Neural cell (in vitro differentiated cells): ENCODE results near the gene JPH4. TPM values are rescaled to one million over a fixed set of nuclear protein-coding genes. Genes with fewer than 3 reads are reported as not detected.

Source experiments
- H2AFZ ChIP-seq: fragments of 200-600, 300-800 bp; sonication (generic), shearing (Covaris generic); 2 replicates; pipeline ENCODE4 v1.6.0; 2014; ENCODE audit warnings: low read depth, mild to moderate bottlenecking, antibody characterized with exemption, low read length, moderate library complexity
- H3F3A ChIP-seq: fragments of 200-600 bp; shearing (Covaris generic); 2 replicates; pipeline ENCODE4 v1.6.1; 2016; ENCODE audit warnings: mild to moderate bottlenecking, moderate library complexity, mixed read lengths, antibody characterized with exemption, low read length; ENCODE audit not compliant: insufficient read depth, poor library complexity, severe bottlenecking
- H3K27ac ChIP-seq: fragments of 200-600, 300-800 bp; sonication (generic), shearing (Covaris generic); 2 replicates; pipeline ENCODE4 v1.5.1; 2014; ENCODE audit warnings: mild to moderate bottlenecking, low read length, moderate library complexity
- H3K27me3 ChIP-seq: fragments of 300-800, 200-600 bp; sonication (generic), shearing (Covaris generic); 2 replicates; pipeline ENCODE4 v1.6.0; 2014; ENCODE audit warnings: mild to moderate bottlenecking, low read depth, low read length, moderate library complexity; ENCODE audit not compliant: insufficient read depth
- H3K36me3 ChIP-seq: fragments of 300-800, 200-600 bp; sonication (generic), shearing (Covaris generic); 2 replicates; pipeline ENCODE4 v1.5.1; 2014; ENCODE audit warnings: mild to moderate bottlenecking, antibody characterized with exemption, low read length, moderate library complexity; ENCODE audit not compliant: insufficient read depth
- H3K4me2 ChIP-seq: fragments of 300-800, 200-600 bp; sonication (generic), shearing (Covaris generic); 2 replicates; pipeline ENCODE4 v1.6.0; 2014; ENCODE audit warnings: mild to moderate bottlenecking, low read length
- H3K4me3 ChIP-seq: fragments of 300-800, 200-600 bp; sonication (generic), shearing (Covaris generic); 2 replicates; pipeline ENCODE4 v1.5.1; 2014; ENCODE audit warnings: mild to moderate bottlenecking, low read length, moderate library complexity
- H3K79me2 ChIP-seq: fragments of 200-600 bp; shearing (Covaris generic); replicated peaks from 2 replicates; pipeline ENCODE4 v1.6.0; 2014; ENCODE audit warnings: mild to moderate bottlenecking, low read length, moderate library complexity; ENCODE audit not compliant: insufficient read depth
- H3K9ac ChIP-seq: fragments of 300-800, 200-600 bp; sonication (generic), shearing (Covaris generic); 2 replicates; pipeline ENCODE4 v1.6.1; 2016; ENCODE audit warnings: mild to moderate bottlenecking, low read length, mixed read lengths
- H3K9me2 ChIP-seq: fragments of 200-600 bp; shearing (Covaris generic); 2 replicates; pipeline ENCODE4 v1.6.1; 2016; ENCODE audit warnings: mild to moderate bottlenecking, low read length, mixed read lengths; ENCODE audit not compliant: insufficient read depth
- H3K9me3 ChIP-seq: fragments of 200-600, 300-800 bp; sonication (generic), shearing (Covaris generic); 2 replicates; pipeline ENCODE4 v1.6.1; 2016; ENCODE audit warnings: mild to moderate bottlenecking, mixed run types, low read length, moderate library complexity, mixed read lengths
- H4K20me1 ChIP-seq: fragments of 200-600 bp; shearing (Covaris generic); 2 replicates; pipeline ENCODE4 v1.6.1; 2016; ENCODE audit warnings: mild to moderate bottlenecking, mixed run types; ENCODE audit not compliant: insufficient read depth
- EP300 ChIP-seq: fragments of 450-650 bp; conservative IDR thresholded peaks from 2 replicates; pipeline ENCODE4 v1.6.1; 2014; ENCODE audit warnings: antibody characterized with exemption, mild to moderate bottlenecking, moderate library complexity; ENCODE audit not compliant: poor library complexity, severe bottlenecking
- EZH2 ChIP-seq: fragments of 200-600, 300-800 bp; shearing (Covaris generic), sonication (generic); IDR thresholded peaks from 2 replicates; pipeline ENCODE4 v1.6.1; 2014; ENCODE audit warnings: antibody characterized with exemption, low read length, borderline replicate concordance, mild to moderate bottlenecking; ENCODE audit not compliant: insufficient read depth, poor library complexity, severe bottlenecking
- MXI1 ChIP-seq: fragments of 450-650 bp; conservative IDR thresholded peaks from 2 replicates; pipeline ENCODE4 v1.6.1; 2014; ENCODE audit warnings: antibody characterized with exemption, mild to moderate bottlenecking; ENCODE audit not compliant: poor library complexity, severe bottlenecking
- POLR2AphosphoS5 ChIP-seq: IDR thresholded peaks from 2 replicates; pipeline ENCODE4 v1.6.1; 2012
- RAD21 ChIP-seq: fragments of 450-650 bp; conservative IDR thresholded peaks from 2 replicates; pipeline ENCODE4 v1.6.1; 2014; ENCODE audit warnings: antibody characterized with exemption, mild to moderate bottlenecking, moderate library complexity
- SMC3 ChIP-seq: fragments of 450-650 bp; conservative IDR thresholded peaks from 2 replicates; pipeline ENCODE4 v1.6.1; 2014; ENCODE audit warnings: antibody characterized with exemption, mild to moderate bottlenecking, moderate library complexity; ENCODE audit not compliant: poor library complexity
- TAF1 ChIP-seq: IDR thresholded peaks from 2 replicates; pipeline ENCODE4 v1.6.1; 2012; ENCODE audit warnings: low read depth
- polyA plus RNA-seq: library from polyadenylated mRNA; depleted of rRNA; stranded (reverse); fragments of >200 nt; gene quantifications from 2 replicates; pipeline ENCODE4 v1.2.3, GENCODE V29; 2014
- TF ChIP-seq, protein P1 (sequence below): fragments of 450-650 bp; IDR thresholded peaks from 2 replicates; pipeline ENCODE4 v1.5.1; 2014; ENCODE audit warnings: antibody characterized with exemption, mild to moderate bottlenecking, moderate library complexity; ENCODE audit not compliant: poor library complexity, severe bottlenecking
- TF ChIP-seq, protein P2 (sequence below): IDR thresholded peaks from 2 replicates; pipeline ENCODE4 v1.6.1; 2012; ENCODE audit warnings: borderline replicate concordance

JPH4 gene
- polyA plus RNA-seq, 1 donor from 2014 or later = 68.2 TPM

DNA sequence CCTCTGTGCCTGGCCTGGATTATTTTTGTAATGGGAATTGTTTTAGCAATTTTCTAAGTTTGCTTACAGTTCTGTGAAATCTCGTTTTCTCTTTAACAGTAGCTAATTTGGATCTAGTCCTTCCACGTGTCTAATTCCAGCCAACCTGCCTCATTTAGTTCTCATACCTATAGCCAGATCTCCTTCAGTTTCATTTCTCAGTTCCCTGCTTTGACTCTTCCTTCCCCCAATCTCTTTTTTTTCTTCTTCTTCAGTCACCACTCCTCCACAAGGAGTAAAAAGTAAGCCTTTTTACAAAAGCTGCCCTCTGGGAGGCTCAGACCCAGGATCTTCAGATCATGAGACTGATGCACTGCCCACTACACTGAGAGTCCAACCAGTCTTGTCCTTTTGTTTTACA is 21.1 kb downstream of the JPH4 start:
- peak overlapping the region; percentile 97 for H3K9ac ChIP-seq
- H3K9me2 ChIP-seq = no peaks in the 10 kb centered on the region
- H3K9me3 ChIP-seq = no peaks in the 10 kb centered on the region
- peak overlapping the region; percentile 95 for H3K4me3 ChIP-seq
- H3K4me2 ChIP-seq = peak overlapping the region; percentile 97
- TF ChIP-seq, protein P1, sequence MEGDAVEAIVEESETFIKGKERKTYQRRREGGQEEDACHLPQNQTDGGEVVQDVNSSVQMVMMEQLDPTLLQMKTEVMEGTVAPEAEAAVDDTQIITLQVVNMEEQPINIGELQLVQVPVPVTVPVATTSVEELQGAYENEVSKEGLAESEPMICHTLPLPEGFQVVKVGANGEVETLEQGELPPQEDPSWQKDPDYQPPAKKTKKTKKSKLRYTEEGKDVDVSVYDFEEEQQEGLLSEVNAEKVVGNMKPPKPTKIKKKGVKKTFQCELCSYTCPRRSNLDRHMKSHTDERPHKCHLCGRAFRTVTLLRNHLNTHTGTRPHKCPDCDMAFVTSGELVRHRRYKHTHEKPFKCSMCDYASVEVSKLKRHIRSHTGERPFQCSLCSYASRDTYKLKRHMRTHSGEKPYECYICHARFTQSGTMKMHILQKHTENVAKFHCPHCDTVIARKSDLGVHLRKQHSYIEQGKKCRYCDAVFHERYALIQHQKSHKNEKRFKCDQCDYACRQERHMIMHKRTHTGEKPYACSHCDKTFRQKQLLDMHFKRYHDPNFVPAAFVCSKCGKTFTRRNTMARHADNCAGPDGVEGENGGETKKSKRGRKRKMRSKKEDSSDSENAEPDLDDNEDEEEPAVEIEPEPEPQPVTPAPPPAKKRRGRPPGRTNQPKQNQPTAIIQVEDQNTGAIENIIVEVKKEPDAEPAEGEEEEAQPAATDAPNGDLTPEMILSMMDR = no peak
- no peak for TF ChIP-seq EZH2
- TF ChIP-seq SMC3 = no peak
- no peak for TF ChIP-seq EP300
- H3K27me3 ChIP-seq = no peaks in the 10 kb centered on the region
- no peaks in the 10 kb centered on the region for H3K36me3 ChIP-seq
- peaks cover 20% of the 10 kb centered on the region for H3K79me2 ChIP-seq
- no peak overlapping the region for H2AFZ ChIP-seq
- no peak overlapping the region for H3K27ac ChIP-seq
- no peaks in the 10 kb centered on the region for H4K20me1 ChIP-seq
- no peaks in the 10 kb centered on the region for H3F3A ChIP-seq

DNA sequence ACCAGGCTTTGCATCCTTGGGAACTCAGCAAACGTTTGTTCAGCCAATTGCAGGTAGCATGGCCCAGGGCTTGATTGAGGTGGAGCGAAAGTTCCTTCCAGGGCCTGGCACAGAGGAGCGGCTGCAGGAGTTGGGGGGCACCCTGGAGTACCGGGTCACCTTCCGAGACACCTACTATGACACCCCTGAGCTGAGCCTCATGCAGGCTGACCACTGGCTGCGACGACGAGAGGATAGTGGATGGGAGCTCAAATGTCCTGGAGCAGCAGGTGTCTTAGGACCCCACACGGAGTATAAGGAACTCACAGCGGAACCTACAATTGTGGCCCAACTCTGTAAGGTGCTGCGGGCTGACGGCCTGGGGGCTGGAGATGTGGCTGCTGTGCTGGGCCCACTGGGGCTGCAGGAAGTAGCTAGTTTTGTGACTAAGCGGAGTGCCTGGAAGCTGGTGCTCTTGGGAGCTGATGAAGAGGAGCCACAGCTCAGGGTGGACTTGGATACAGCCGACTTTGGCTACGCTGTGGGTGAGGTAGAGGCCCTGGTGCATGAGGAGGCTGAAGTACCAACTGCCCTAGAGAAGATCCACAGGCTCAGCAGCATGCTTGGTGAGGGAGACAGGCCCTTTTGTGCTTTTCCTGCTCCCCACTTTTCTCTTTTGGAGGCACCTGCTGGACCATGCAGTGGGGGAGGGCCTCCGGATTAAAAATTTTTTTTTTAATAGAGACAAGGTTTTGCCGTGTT is 21.7 kb downstream of the JPH4 start:
- H4K20me1 ChIP-seq = no peaks in the 10 kb centered on the region
- peak overlapping the region; percentile 97 for H3K9ac ChIP-seq

DNA sequence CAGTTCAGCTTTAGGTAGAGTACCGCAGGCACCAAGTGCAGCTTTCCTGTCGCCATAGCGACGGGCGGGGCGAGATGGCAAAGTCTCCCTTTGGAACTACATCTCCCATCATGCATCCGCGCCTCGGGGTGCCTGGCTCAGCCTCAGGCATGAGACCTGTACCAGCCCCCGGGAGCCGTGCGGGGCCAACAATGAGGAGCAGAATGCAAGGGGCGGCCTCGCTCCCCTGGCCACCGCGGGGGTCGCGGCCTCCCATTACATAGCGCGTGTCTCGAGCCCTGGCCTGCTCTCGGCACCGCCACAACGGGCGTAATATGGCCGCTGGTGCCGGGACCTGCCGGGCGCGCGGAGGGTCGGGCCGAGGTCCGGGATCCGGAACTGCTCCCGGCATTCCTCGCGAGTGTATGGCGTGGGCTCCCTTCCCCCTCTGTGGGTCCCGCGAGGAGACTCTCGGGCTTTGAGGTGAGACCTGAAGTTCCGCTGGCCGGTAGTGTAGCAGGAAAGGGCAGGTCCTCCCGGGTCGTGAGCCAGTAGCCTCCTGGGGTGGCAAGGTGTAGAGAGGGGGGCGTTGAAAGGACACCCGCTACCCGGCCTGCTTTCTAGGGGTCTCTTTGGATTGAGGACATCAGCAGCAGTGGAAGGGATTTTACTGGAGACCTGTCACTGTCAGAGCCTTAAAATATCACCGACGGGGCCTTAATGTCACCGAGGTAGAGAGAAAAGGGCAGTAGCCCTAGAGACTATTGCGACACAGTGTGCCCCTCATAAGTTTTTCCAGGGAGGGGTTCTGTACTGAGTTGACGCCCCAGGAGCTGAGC is 22.5 kb downstream of the JPH4 start, which contains the start of gene THTPA:
THTPA (plus strand) TSS at position 390 of the 818 bp plus-strand sequence. CDS start 487 bp downstream, outside the sequence.
- Histone ChIP-seq H3K9ac (peak within 1 kb of the TSS; percentile 97), H4K20me1 (no peaks in the 10 kb centered on the region), H3K9me2 (no peaks in the 10 kb centered on the region), H3K4me2 (peak within 1 kb of the TSS; percentile 97), H3K4me3 (peak within 1 kb of the TSS; percentile 95), H2AFZ (peak within 1 kb of the TSS; percentile 85), H3K79me2 (peaks cover 20% of the 10 kb centered on the region), H3K36me3 (no peaks in the 10 kb centered on the region), H3K9me3 (no peaks in the 10 kb centered on the region), H3K27ac (peak within 1 kb of the TSS; percentile 89), H3F3A (no peaks in the 10 kb centered on the region), H3K27me3 (no peaks in the 10 kb centered on the region)
- TF ChIP-seq TAF1 = peak; percentile 90
- no peak for TF ChIP-seq EZH2
- peak; percentile 63 for TF ChIP-seq EP300
- peak; percentile 51 for TF ChIP-seq RAD21
- peak; percentile 89 for TF ChIP-seq POLR2AphosphoS5
- TF ChIP-seq MXI1 = peak; percentile 94
- TF ChIP-seq, protein P1 = peak; percentile 26
- TF ChIP-seq, protein P2, sequence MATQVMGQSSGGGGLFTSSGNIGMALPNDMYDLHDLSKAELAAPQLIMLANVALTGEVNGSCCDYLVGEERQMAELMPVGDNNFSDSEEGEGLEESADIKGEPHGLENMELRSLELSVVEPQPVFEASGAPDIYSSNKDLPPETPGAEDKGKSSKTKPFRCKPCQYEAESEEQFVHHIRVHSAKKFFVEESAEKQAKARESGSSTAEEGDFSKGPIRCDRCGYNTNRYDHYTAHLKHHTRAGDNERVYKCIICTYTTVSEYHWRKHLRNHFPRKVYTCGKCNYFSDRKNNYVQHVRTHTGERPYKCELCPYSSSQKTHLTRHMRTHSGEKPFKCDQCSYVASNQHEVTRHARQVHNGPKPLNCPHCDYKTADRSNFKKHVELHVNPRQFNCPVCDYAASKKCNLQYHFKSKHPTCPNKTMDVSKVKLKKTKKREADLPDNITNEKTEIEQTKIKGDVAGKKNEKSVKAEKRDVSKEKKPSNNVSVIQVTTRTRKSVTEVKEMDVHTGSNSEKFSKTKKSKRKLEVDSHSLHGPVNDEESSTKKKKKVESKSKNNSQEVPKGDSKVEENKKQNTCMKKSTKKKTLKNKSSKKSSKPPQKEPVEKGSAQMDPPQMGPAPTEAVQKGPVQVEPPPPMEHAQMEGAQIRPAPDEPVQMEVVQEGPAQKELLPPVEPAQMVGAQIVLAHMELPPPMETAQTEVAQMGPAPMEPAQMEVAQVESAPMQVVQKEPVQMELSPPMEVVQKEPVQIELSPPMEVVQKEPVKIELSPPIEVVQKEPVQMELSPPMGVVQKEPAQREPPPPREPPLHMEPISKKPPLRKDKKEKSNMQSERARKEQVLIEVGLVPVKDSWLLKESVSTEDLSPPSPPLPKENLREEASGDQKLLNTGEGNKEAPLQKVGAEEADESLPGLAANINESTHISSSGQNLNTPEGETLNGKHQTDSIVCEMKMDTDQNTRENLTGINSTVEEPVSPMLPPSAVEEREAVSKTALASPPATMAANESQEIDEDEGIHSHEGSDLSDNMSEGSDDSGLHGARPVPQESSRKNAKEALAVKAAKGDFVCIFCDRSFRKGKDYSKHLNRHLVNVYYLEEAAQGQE = peak; percentile 77
- TF ChIP-seq SMC3 = peak; percentile 59

More for the DNA sequence above, 21.7 kb downstream of the JPH4 start:
- Histone ChIP-seq H3K4me2 (peak overlapping the region; percentile 97), H3K4me3 (peak overlapping the region; percentile 95), H3K27me3 (no peaks in the 10 kb centered on the region), H3K79me2 (peaks cover 20% of the 10 kb centered on the region), H3K9me3 (no peaks in the 10 kb centered on the region), H3K9me2 (no peaks in the 10 kb centered on the region), H3K27ac (peak overlapping the region; percentile 89), H3F3A (no peaks in the 10 kb centered on the region), H2AFZ (no peak overlapping the region), H3K36me3 (no peaks in the 10 kb centered on the region)
- TF ChIP-seq MXI1 (no peak), POLR2AphosphoS5 (no peak), RAD21 (no peak)
